Left ventricle myocardium superior (tissue), 1 donor: ENCODE data around the gene CPSF4. TPM values are rescaled to one million over a fixed set of nuclear protein-coding genes. Genes with fewer than 3 reads are reported as not detected.

Experiments used
- total RNA-seq: library from RNA; stranded (reverse); fragmentation: NEBNext Ultra II Directional; extraction: Animal tissue kit (Norgen Biotek cat#: 25700); gene quantifications from one replicate; pipeline ENCODE4 v1.2.1, GENCODE V29; 2021
- donor health status: DM: no; HTN: yes; CAD: no; lungs with severe emphysema.

The CPSF4 gene
- total RNA-seq, 1 donor from 2014 or later = 19.8 TPM

Other genes with a start within 250 kb of the CPSF4 start
- not detected for gene KPNA7, start 230.8 kb upstream of the CPSF4 start, total RNA-seq
- gene MYH16, start 166.1 kb upstream of the CPSF4 start, total RNA-seq = not detected
- gene ARPC1A, start 113.0 kb upstream of the CPSF4 start, total RNA-seq = 161 TPM
- gene ARPC1B, start 64.2 kb upstream of the CPSF4 start, total RNA-seq = 38.7 TPM
- 97.2 TPM for gene PDAP1, start 30.3 kb upstream of the CPSF4 start, total RNA-seq
- 36.0 TPM for gene BUD31, start 30.0 kb upstream of the CPSF4 start, total RNA-seq
- gene PTCD1, start 145 bp upstream of the CPSF4 start, total RNA-seq = 3.1 TPM
- 883 TPM for gene ATP5MF, start 27.2 kb downstream of the CPSF4 start, total RNA-seq
- 2.9 TPM for gene ZNF789, start 33.9 kb downstream of the CPSF4 start, total RNA-seq
- 17.4 TPM for gene ZNF394, start 61.3 kb downstream of the CPSF4 start, total RNA-seq
- 6.3 TPM for gene ZKSCAN5, start 65.7 kb downstream of the CPSF4 start, total RNA-seq
- gene FAM200A, start 113.2 kb downstream of the CPSF4 start, total RNA-seq = 7.0 TPM
- 30.0 TPM for gene ZNF655, start 119.7 kb downstream of the CPSF4 start, total RNA-seq
- gene TMEM225B, start 159.3 kb downstream of the CPSF4 start, total RNA-seq = not detected
- 8.3 TPM for gene ZSCAN25, start 178.0 kb downstream of the CPSF4 start, total RNA-seq
- gene CYP3A5, start 241.1 kb downstream of the CPSF4 start, total RNA-seq = 0.25 TPM